CD4-positive, alpha-beta T cell treated with Interleukin-6 for 4 hours (primary cell): ENCODE results near the gene PLCD1.
"Not testable (repeated sequence)": the region's sequence is repeated elsewhere in the genome, so short reads cannot be mapped to it uniquely, and the experiment has no call there.

Experiments used
- DNase-seq: peaks from one replicate; pipeline ENCODE4 v3.0.0-alpha.2; 2020; ENCODE audit warnings: mixed read lengths

The PLCD1 gene

GRCh38 chr3:38036286-38036685 is 6.8 kb upstream of the PLCD1 start:
- DNase-seq, result no peak

GRCh38 chr3:38034335-38034734 is 4.9 kb upstream of the PLCD1 start:
- DNase-seq, result not testable (repeated sequence)

- not testable (repeated sequence) for DNase-seq
These were observed 4.1 kb upstream of the PLCD1 start for GRCh38 chr3:38033586-38033985.

GRCh38 chr3:38032328-38032865 is 3.0 kb upstream of the PLCD1 start:
- no peak for DNase-seq

- peak; percentile 76 for DNase-seq
These were observed 1.9 kb upstream of the PLCD1 start for GRCh38 chr3:38031022-38031994.

- DNase-seq, result no peak
These were observed 932 bp upstream of the PLCD1 start for GRCh38 chr3:38030126-38031021.

GRCh38 chr3:38028621-38029361 is 651 bp downstream of the PLCD1 start:
- no peak for DNase-seq

GRCh38 chr3:38027466-38028465 is 1.7 kb downstream of the PLCD1 start:
- DNase-seq, result no peak

- DNase-seq, result no peak
These were observed 2.6 kb downstream of the PLCD1 start for GRCh38 chr3:38026856-38027255.

GRCh38 chr3:38022896-38023709 is 6.3 kb downstream of the PLCD1 start:
- DNase-seq, result no peak

GRCh38 chr3:38022301-38022700 is 7.1 kb downstream of the PLCD1 start:
- DNase-seq, result no peak

GRCh38 chr3:38021196-38021595 is 8.2 kb downstream of the PLCD1 start:
- no peak for DNase-seq

GRCh38 chr3:38020342-38020726 is 9.1 kb downstream of the PLCD1 start:
- no peak for DNase-seq

- peak; percentile 0 for DNase-seq
These were observed 9.6 kb downstream of the PLCD1 start for GRCh38 chr3:38019658-38020341.

GRCh38 chr3:38018296-38019266 is 10.9 kb downstream of the PLCD1 start:
- peak; percentile 0 for DNase-seq

GRCh38 chr3:38017445-38018295 is 11.8 kb downstream of the PLCD1 start:
- DNase-seq, result no peak

- DNase-seq, result no peak
These were observed 12.5 kb downstream of the PLCD1 start for GRCh38 chr3:38016847-38017444.
